WTC11 (cell line): ENCODE results near the gene LY6G5B.

Experiments
- CBFB ChIP-seq: sonication (generic); formaldehyde crosslinking; IDR thresholded peaks from 2 replicates; pipeline ENCODE4 v1.8.1; 2022; ENCODE audit warnings: mild to moderate bottlenecking, low read depth, missing genetic modification reagents
- FOXP4 ChIP-seq: sonication (generic); formaldehyde crosslinking; IDR thresholded peaks from 2 replicates; pipeline ENCODE4 v1.8.0; 2022; ENCODE audit warnings: mild to moderate bottlenecking, missing genetic modification reagents
- MXD4 ChIP-seq: fragments of 250-450 bp; sonication (Bioruptor Pico); IDR thresholded peaks from 2 replicates; pipeline ENCODE4 v1.8.0; 2021; ENCODE audit warnings: mild to moderate bottlenecking, moderate library complexity, borderline replicate concordance
- NFE2L1 ChIP-seq: sonication (generic); formaldehyde crosslinking; IDR thresholded peaks from 2 replicates; pipeline ENCODE4 v1.8.1; 2023; ENCODE audit warnings: missing genetic modification reagents
- SOX15 ChIP-seq: fragments of 250-450 bp; sonication (Bioruptor Pico); IDR thresholded peaks from 2 replicates; pipeline ENCODE4 v1.9.0; 2021; ENCODE audit warnings: mild to moderate bottlenecking
- SP1 ChIP-seq: sonication (generic); formaldehyde crosslinking; conservative IDR thresholded peaks from 2 replicates; pipeline ENCODE4 v1.8.1; 2022; ENCODE audit warnings: missing genetic modification reagents
- ZNF396 ChIP-seq: fragments of 250-450 bp; sonication (Bioruptor Pico); IDR thresholded peaks from 2 replicates; pipeline ENCODE4 v1.8.0; 2021; ENCODE audit warnings: mild to moderate bottlenecking, moderate library complexity, borderline replicate concordance
- ZNF512 ChIP-seq: sonication (generic); formaldehyde crosslinking; IDR thresholded peaks from 2 replicates; pipeline ENCODE4 v1.8.1; 2022; ENCODE audit warnings: missing genetic modification reagents, borderline replicate concordance
- TF ChIP-seq, protein P1 (sequence below): fragments of 200-600 bp; IDR thresholded peaks from 2 replicates; pipeline ENCODE4 v1.8.0; 2022; ENCODE audit warnings: antibody characterized with exemption
- TF ChIP-seq, protein P2 (sequence below): sonication (generic); formaldehyde crosslinking; IDR thresholded peaks from 2 replicates; pipeline ENCODE4 v1.8.1; 2022; ENCODE audit warnings: low read depth, mild to moderate bottlenecking, moderate library complexity, missing genetic modification reagents, borderline replicate concordance
- TF ChIP-seq, protein P3 (sequence below): sonication (generic); formaldehyde crosslinking; IDR thresholded peaks from 2 replicates; pipeline ENCODE4 v1.8.1; 2022; ENCODE audit warnings: mild to moderate bottlenecking, moderate library complexity, missing genetic modification reagents

- TF ChIP-seq, protein P1, sequence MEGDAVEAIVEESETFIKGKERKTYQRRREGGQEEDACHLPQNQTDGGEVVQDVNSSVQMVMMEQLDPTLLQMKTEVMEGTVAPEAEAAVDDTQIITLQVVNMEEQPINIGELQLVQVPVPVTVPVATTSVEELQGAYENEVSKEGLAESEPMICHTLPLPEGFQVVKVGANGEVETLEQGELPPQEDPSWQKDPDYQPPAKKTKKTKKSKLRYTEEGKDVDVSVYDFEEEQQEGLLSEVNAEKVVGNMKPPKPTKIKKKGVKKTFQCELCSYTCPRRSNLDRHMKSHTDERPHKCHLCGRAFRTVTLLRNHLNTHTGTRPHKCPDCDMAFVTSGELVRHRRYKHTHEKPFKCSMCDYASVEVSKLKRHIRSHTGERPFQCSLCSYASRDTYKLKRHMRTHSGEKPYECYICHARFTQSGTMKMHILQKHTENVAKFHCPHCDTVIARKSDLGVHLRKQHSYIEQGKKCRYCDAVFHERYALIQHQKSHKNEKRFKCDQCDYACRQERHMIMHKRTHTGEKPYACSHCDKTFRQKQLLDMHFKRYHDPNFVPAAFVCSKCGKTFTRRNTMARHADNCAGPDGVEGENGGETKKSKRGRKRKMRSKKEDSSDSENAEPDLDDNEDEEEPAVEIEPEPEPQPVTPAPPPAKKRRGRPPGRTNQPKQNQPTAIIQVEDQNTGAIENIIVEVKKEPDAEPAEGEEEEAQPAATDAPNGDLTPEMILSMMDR, result no peak
- TF ChIP-seq SP1 (CRISPR knock-in tag) (no peak), FOXP4 (no peak), NFE2L1 (CRISPR knock-in tag) (no peak), SOX15 (CRISPR knock-in tag) (no peak), ZNF512 (CRISPR knock-in tag) (no peak), ZNF396 (CRISPR knock-in tag) (no peak), CBFB (no peak), MXD4 (CRISPR knock-in tag) (no peak)
- TF ChIP-seq, protein P2, sequence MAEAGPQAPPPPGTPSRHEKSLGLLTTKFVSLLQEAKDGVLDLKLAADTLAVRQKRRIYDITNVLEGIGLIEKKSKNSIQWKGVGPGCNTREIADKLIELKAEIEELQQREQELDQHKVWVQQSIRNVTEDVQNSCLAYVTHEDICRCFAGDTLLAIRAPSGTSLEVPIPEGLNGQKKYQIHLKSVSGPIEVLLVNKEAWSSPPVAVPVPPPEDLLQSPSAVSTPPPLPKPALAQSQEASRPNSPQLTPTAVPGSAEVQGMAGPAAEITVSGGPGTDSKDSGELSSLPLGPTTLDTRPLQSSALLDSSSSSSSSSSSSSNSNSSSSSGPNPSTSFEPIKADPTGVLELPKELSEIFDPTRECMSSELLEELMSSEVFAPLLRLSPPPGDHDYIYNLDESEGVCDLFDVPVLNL, result no peak
- TF ChIP-seq, protein P3, sequence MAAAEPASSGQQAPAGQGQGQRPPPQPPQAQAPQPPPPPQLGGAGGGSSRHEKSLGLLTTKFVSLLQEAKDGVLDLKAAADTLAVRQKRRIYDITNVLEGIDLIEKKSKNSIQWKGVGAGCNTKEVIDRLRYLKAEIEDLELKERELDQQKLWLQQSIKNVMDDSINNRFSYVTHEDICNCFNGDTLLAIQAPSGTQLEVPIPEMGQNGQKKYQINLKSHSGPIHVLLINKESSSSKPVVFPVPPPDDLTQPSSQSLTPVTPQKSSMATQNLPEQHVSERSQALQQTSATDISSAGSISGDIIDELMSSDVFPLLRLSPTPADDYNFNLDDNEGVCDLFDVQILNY (CRISPR knock-in tag), result no peak
Measured at GRCh38 chr6:31708224-31708623, 38.4 kb downstream of the LY6G5B start.
